WTC11 (cell line): Measurements from ENCODE around the gene KIF3C. TPM values are rescaled to one million over a fixed set of nuclear protein-coding genes. Genes with fewer than 3 reads are reported as not detected.

Experiments
- ATAC-seq: fragments of 200-7000 bp; cut with Tn5 transposase; 2 replicates; pipeline ENCODE4 v1.10.0; 2021; ENCODE audit warnings: mild to moderate bottlenecking, moderate library complexity
- CTCF ChIA-PET: fragments of 300-600 bp; sonication (Branson Sonifier 250); formaldehyde crosslinking; loops from one replicate; lab custom pipeline; 2021; ENCODE audit warnings: antibody characterized with exemption; lab: Charles Lee
- POLR2A ChIA-PET: fragments of 350-600 bp; sonication (Branson Sonifier 250); formaldehyde crosslinking; loops from one replicate; lab custom pipeline; 2021; ENCODE audit warnings: antibody characterized with exemption; lab: Charles Lee
- DNase-seq: peaks from one replicate; pipeline ENCODE4 v3.0.0; 2021; ENCODE audit warnings: low spot score
- H3K27ac Mint-ChIP-seq: 2 replicates; pipeline ENCODE4 v1.8.0; 2021; ENCODE audit warnings: mixed read lengths
- H3K27me3 Mint-ChIP-seq: 2 replicates; pipeline ENCODE4 v1.8.0; 2021; ENCODE audit warnings: low read depth, mild to moderate bottlenecking, moderate library complexity, mixed read lengths
- H3K36me3 Mint-ChIP-seq: 2 replicates; pipeline ENCODE4 v1.8.0; 2021; ENCODE audit warnings: mixed read lengths
- H3K4me1 Mint-ChIP-seq: 2 replicates; pipeline ENCODE4 v1.8.0; 2022; ENCODE audit warnings: mixed read lengths
- H3K4me3 Mint-ChIP-seq: 2 replicates; pipeline ENCODE4 v1.8.0; 2021; ENCODE audit warnings: mild to moderate bottlenecking, moderate library complexity, mixed read lengths
- H3K9me3 Mint-ChIP-seq: 2 replicates; pipeline ENCODE4 v1.8.0; 2021; ENCODE audit warnings: mixed read lengths
- ARID4B ChIP-seq: sonication (generic); formaldehyde crosslinking; IDR thresholded peaks from 2 replicates; pipeline ENCODE4 v1.8.0; 2023; ENCODE audit warnings: missing genetic modification reagents, mild to moderate bottlenecking, borderline replicate concordance
- ATF3 ChIP-seq: sonication (generic); formaldehyde crosslinking; conservative IDR thresholded peaks from 2 replicates; pipeline ENCODE4 v1.8.1; 2022; ENCODE audit warnings: mild to moderate bottlenecking, missing genetic modification reagents
- CREB1 ChIP-seq: sonication (generic); formaldehyde crosslinking; IDR thresholded peaks from 2 replicates; pipeline ENCODE4 v1.8.0; 2023; ENCODE audit warnings: mild to moderate bottlenecking, missing genetic modification reagents
- CREM ChIP-seq: sonication (generic); formaldehyde crosslinking; IDR thresholded peaks from 2 replicates; pipeline ENCODE4 v1.8.1; 2022; ENCODE audit warnings: mild to moderate bottlenecking, missing genetic modification reagents, moderate library complexity
- E2F1 ChIP-seq: sonication (generic); formaldehyde crosslinking; IDR thresholded peaks from 2 replicates; pipeline ENCODE4 v1.8.0; 2022; ENCODE audit warnings: mild to moderate bottlenecking, missing genetic modification reagents
- ELF4 ChIP-seq: sonication (generic); formaldehyde crosslinking; IDR thresholded peaks from 2 replicates; pipeline ENCODE4 v1.8.1; 2022; ENCODE audit warnings: low read depth, mild to moderate bottlenecking, moderate library complexity, missing genetic modification reagents
- HMGXB4 ChIP-seq: sonication (generic); formaldehyde crosslinking; IDR thresholded peaks from 2 replicates; pipeline ENCODE4 v1.8.1; 2023; ENCODE audit warnings: mild to moderate bottlenecking, moderate library complexity, missing genetic modification reagents
- IRF1 ChIP-seq: sonication (generic); formaldehyde crosslinking; IDR thresholded peaks from 2 replicates; pipeline ENCODE4 v1.8.0; 2023; ENCODE audit warnings: missing genetic modification reagents
- IRF2 ChIP-seq: sonication (generic); formaldehyde crosslinking; IDR thresholded peaks from 2 replicates; pipeline ENCODE4 v1.8.0; 2022; ENCODE audit warnings: low read depth, missing genetic modification reagents, borderline replicate concordance
- MYBL2 ChIP-seq: sonication (generic); formaldehyde crosslinking; IDR thresholded peaks from 2 replicates; pipeline ENCODE4 v1.8.1; 2023; ENCODE audit warnings: mild to moderate bottlenecking, moderate library complexity, missing genetic modification reagents
- NFATC4 ChIP-seq: fragments of 250-450 bp; sonication (Bioruptor Pico); IDR thresholded peaks from 2 replicates; pipeline ENCODE4 v1.9.0; 2021; ENCODE audit warnings: mild to moderate bottlenecking
- NR3C1 ChIP-seq: sonication (generic); formaldehyde crosslinking; conservative IDR thresholded peaks from 2 replicates; pipeline ENCODE4 v1.8.1; 2023; ENCODE audit warnings: low read depth, mild to moderate bottlenecking, missing genetic modification reagents
- RELA ChIP-seq: sonication (generic); formaldehyde crosslinking; IDR thresholded peaks from 2 replicates; pipeline ENCODE4 v1.8.1; 2022; ENCODE audit warnings: missing genetic modification reagents, mild to moderate bottlenecking, borderline replicate concordance
- SOX15 ChIP-seq: fragments of 250-450 bp; sonication (Bioruptor Pico); IDR thresholded peaks from 2 replicates; pipeline ENCODE4 v1.9.0; 2021; ENCODE audit warnings: mild to moderate bottlenecking
- TEAD4 ChIP-seq: sonication (generic); formaldehyde crosslinking; IDR thresholded peaks from 2 replicates; pipeline ENCODE4 v1.8.0; 2022; ENCODE audit warnings: mild to moderate bottlenecking, missing genetic modification reagents
- ZBTB21 ChIP-seq: sonication (generic); formaldehyde crosslinking; IDR thresholded peaks from 2 replicates; pipeline ENCODE4 v1.8.1; 2023; ENCODE audit warnings: mild to moderate bottlenecking, missing genetic modification reagents, borderline replicate concordance
- ZBTB43 ChIP-seq: sonication (generic); formaldehyde crosslinking; IDR thresholded peaks from 2 replicates; pipeline ENCODE4 v1.8.1; 2023; ENCODE audit warnings: mild to moderate bottlenecking, missing genetic modification reagents
- ZMAT4 ChIP-seq: fragments of 250-450 bp; sonication (Bioruptor Pico); IDR thresholded peaks from 2 replicates; pipeline ENCODE4 v1.9.0; 2021; ENCODE audit warnings: mild to moderate bottlenecking
- ZNF219 ChIP-seq: sonication (generic); formaldehyde crosslinking; IDR thresholded peaks from 2 replicates; pipeline ENCODE4 v1.8.0; 2023; ENCODE audit warnings: missing genetic modification reagents, mild to moderate bottlenecking, borderline replicate concordance
- ZNF416 ChIP-seq: fragments of 250-450 bp; sonication (Bioruptor Pico); IDR thresholded peaks from 2 replicates; pipeline ENCODE4 v1.9.0; 2021; ENCODE audit warnings: mild to moderate bottlenecking, inconsistent platforms
- ZNF423 ChIP-seq: fragments of 250-450 bp; sonication (Bioruptor Pico); IDR thresholded peaks from 2 replicates; pipeline ENCODE4 v2.1.2; 2022; ENCODE audit warnings: mild to moderate bottlenecking, moderate library complexity
- ZNF512 ChIP-seq: sonication (generic); formaldehyde crosslinking; IDR thresholded peaks from 2 replicates; pipeline ENCODE4 v1.8.1; 2022; ENCODE audit warnings: missing genetic modification reagents, borderline replicate concordance
- total RNA-seq: library from RNA; stranded (reverse); gene quantifications from 3 replicates; pipeline ENCODE4 v1.2.3, GENCODE V29; 2021

The KIF3C gene
- total RNA-seq, 1 experiment from 2014 or later, result 48.1 TPM

- no peaks in the 10 kb centered on the region for H3K27me3 Mint-ChIP-seq
- peaks cover 6% of the 10 kb centered on the region for H3K9me3 Mint-ChIP-seq
- H3K4me3 Mint-ChIP-seq, result no peak overlapping the region
- CTCF ChIA-PET, result interaction anchor here (0.7 to 2.5 kb wide), 7 partner anchors 12 to 76 kb away, joined by 3 to 7 read pairs (median 4); no protein-coding TSS in a partner anchor
- ATAC-seq (peak; percentile 80), DNase-seq (no peak)
- 0 out of 2 replicates have a peak, but pooled peaks cover 4% of the 10 kb centered on the region for H3K36me3 Mint-ChIP-seq
- POLR2A ChIA-PET, result interaction anchor here (0.5 kb wide), 1 partner anchor 259 kb away, joined by 3 read pairs; no protein-coding TSS in a partner anchor
- H3K27ac Mint-ChIP-seq, result peak overlapping the region; percentile 32
- TF ChIP-seq NR3C1 (CRISPR knock-in tag), result no peak
- no peak for TF ChIP-seq SOX15
- TF ChIP-seq CREB1 (CRISPR knock-in tag), result no peak
- no peak for TF ChIP-seq ZBTB43 (CRISPR knock-in tag)
- TF ChIP-seq ZNF219 (CRISPR knock-in tag), result no peak
- TF ChIP-seq ZMAT4 (CRISPR knock-in tag), result no peak
- TF ChIP-seq ELF4 (CRISPR knock-in tag), result no peak
- no peak for TF ChIP-seq MYBL2 (CRISPR knock-in tag)
- TF ChIP-seq CREM, result no peak
- TF ChIP-seq ZBTB21 (CRISPR knock-in tag), result no peak
- no peak for TF ChIP-seq IRF2 (CRISPR knock-in tag)
- TF ChIP-seq ATF3 (CRISPR knock-in tag), result no peak
- no peak for TF ChIP-seq ZNF512 (CRISPR knock-in tag)
- no peak for TF ChIP-seq ZNF416 (CRISPR knock-in tag)
- TF ChIP-seq HMGXB4 (CRISPR knock-in tag), result no peak
- no peak for TF ChIP-seq RELA
- no peak for TF ChIP-seq TEAD4 (CRISPR knock-in tag)
- no peak for TF ChIP-seq E2F1 (CRISPR knock-in tag)
- H3K4me1 Mint-ChIP-seq, result peaks cover 19% of the 10 kb centered on the region
Observed at GRCh38 chr2:26011990-26012856, 29.9 kb upstream of the KIF3C start.

- Mint-ChIP-seq H3K4me1 (peaks cover 19% of the 10 kb centered on the region), H3K27me3 (no peaks in the 10 kb centered on the region), H3K36me3 (0 out of 2 replicates have a peak, but pooled peaks cover 4% of the 10 kb centered on the region), H3K27ac (no peak overlapping the region), H3K4me3 (no peak overlapping the region), H3K9me3 (peaks cover 6% of the 10 kb centered on the region)
- POLR2A ChIA-PET, result interaction anchor here (0.5 kb wide), 1 partner anchor 259 kb away, joined by 3 read pairs; no protein-coding TSS in a partner anchor
- CTCF ChIA-PET, result interaction anchor here (0.9 to 2.5 kb wide), 5 partner anchors 13 to 76 kb away, joined by 3 to 7 read pairs (median 6); no protein-coding TSS in a partner anchor
- no peak for DNase-seq
- no peak for ATAC-seq
- TF ChIP-seq ELF4 (CRISPR knock-in tag) (no peak), IRF1 (CRISPR knock-in tag) (no peak), NFATC4 (CRISPR knock-in tag) (no peak), ZNF423 (no peak), ARID4B (no peak)
Observed at GRCh38 chr2:26011609-26011989, 29.3 kb upstream of the KIF3C start.
